Transverse colon (tissue), 4 donors: ENCODE data around the gene RSPH3. TPM values are rescaled to one million over a fixed set of nuclear protein-coding genes. Genes with fewer than 3 reads are reported as not detected.

Experiments used
- DNase-seq: peaks from one replicate; pipeline ENCODE4 v3.0.0-alpha.2; 2019
- H3K27ac ChIP-seq, 4 donors: fragments of 200-600 bp; sonication (generic); 2 replicates each; pipeline ENCODE4 v1.5.1; 2016 to 2018; ENCODE audit warnings: inconsistent platforms in 4 of 4
- H3K27me3 ChIP-seq: fragments of 200-600 bp; sonication (generic); 2 replicates; pipeline ENCODE4 v1.5.1; 2017; ENCODE audit warnings: inconsistent platforms
- H3K36me3 ChIP-seq, 4 donors: fragments of 200-600 bp; sonication (generic); 2 replicates each; pipeline ENCODE4 v1.5.1; 2017 to 2019; ENCODE audit warnings: inconsistent platforms in 4 of 4
- H3K4me1 ChIP-seq, 4 donors: fragments of 200-600 bp; sonication (generic); 2 replicates each; pipeline ENCODE4 v1.5.1; 2017 to 2020; ENCODE audit warnings: inconsistent platforms in 4 of 4
- H3K4me3 ChIP-seq, 4 donors: fragments of 200-600 bp; sonication (generic); 1 replicate in 1 of 4; 2 replicates in 3 of 4; pipeline versions ENCODE4 v1.5.1 to v1.6.1; 2017 to 2019; ENCODE audit warnings: inconsistent platforms in 4 of 4
- H3K9me3 ChIP-seq, 2 donors: fragments of 200-600 bp; sonication (generic); 2 replicates each; pipeline ENCODE4 v1.5.1; 2017 to 2019; ENCODE audit warnings: inconsistent platforms in 2 of 2
- EP300 ChIP-seq: sonication (generic); formaldehyde crosslinking; IDR thresholded peaks from one replicate; pipeline ENCODE4 v1.6.1; 2017; ENCODE audit warnings: antibody characterized with exemption, low read depth
- POLR2A ChIP-seq: fragments of 450-650 bp; IDR thresholded peaks from one replicate; pipeline ENCODE4 v1.6.1; 2016; ENCODE audit warnings: antibody characterized with exemption, mild to moderate bottlenecking, moderate library complexity
- POLR2AphosphoS5 ChIP-seq, 3 donors: sonication (generic); formaldehyde crosslinking; IDR thresholded peaks; one replicate each; pipeline ENCODE4 v1.6.1; 2016; ENCODE audit warnings: antibody characterized with exemption in 3 of 3
- WGBS, 2 donors: methylation state at CpG; one replicate each; pipeline ENCODE4 v1.1.5; 2018; ENCODE audit warnings: low coverage in 1 of 2; 5-methylcytosine and 5-hydroxymethylcytosine counted together
- in situ Hi-C, 4 donors: fragments of 200-750 bp; cut with MboI; loops; one replicate each; pipeline versions ENCODE4 v1.15.0 to v1.15.1; 2017; ENCODE audit warnings: low sequenced_read_pairs in 3 of 4, low pct_ligation_motif_present in 1 of 4, low pct_unique_long_range_greater_than_20kb in 1 of 4
- intact Hi-C: fragments of 100-400 bp; cut with DNase I; formaldehyde crosslinking; loops from one replicate; pipeline ENCODE4 v1.15.1; 2023; ENCODE audit warnings: low total_unique reads
- total RNA-seq, 4 donors: library from RNA; depleted of rRNA; stranded (reverse); fragments of >200 nt; gene quantifications; one replicate each; pipeline ENCODE4 v1.1.0, GENCODE V29; 2016
- TF ChIP-seq, protein P1 (sequence below), 5 experiments: fragments of 200-600 bp in 3 of 5; fragments of 450-650 bp in 2 of 5; sonication (generic) in 3 of 5; IDR thresholded peaks; 1 replicate in 2 of 5; 2 replicates in 3 of 5; pipeline ENCODE4 v1.5.1; 2016 to 2017; ENCODE audit warnings: antibody characterized with exemption in 5 of 5, inconsistent platforms in 3 of 5, mild to moderate bottlenecking in 2 of 5, moderate library complexity in 1 of 5

RSPH3 gene
- total RNA-seq, 4 donors from 2014 or later = 13.3 to 24.1 (median 23.5) TPM

DNA sequence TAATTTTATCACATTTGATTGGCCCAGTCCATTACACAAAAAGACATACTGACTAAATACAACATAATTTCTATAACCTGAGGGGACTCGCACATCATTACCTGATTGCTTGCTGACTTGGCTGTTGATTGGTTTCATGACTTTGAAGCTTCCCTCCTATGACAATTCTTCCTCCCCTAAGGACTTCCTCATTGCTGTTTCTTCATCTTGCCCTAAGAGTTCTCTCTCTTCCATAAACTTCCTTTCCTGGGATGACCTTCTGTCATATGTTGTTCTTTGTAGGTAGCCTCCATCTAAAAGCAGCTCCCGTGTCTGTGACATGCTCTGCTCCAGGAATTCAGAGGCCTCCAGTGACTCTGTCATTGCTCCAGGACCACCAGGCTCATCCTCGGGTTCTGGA, 22.6 kb downstream of the RSPH3 start:
- peaks cover 0 to 16% (median 7%) of the 10 kb centered on the region in 4 donors for H3K36me3 ChIP-seq
- no peak overlapping the region for H3K27ac ChIP-seq
- H3K9me3 ChIP-seq = no peaks in the 10 kb centered on the region
- in situ Hi-C loops = loop anchor here in 3 of 4 donors (10.0 to 25.0 kb wide), 4 partner anchors 183 to 765 kb away; no protein-coding TSS in a partner anchor
- intact Hi-C loops = no loop called here
- H3K4me1 ChIP-seq = no peaks in the 10 kb centered on the region
- DNase-seq = no peak
- WGBS, 2 donors = 92 to 94% methylated on average over 1 to 3 of the region's 3 CpGs
- H3K27me3 ChIP-seq = no peaks in the 10 kb centered on the region
- TF ChIP-seq EP300 (no peak), POLR2A (no peak)
- no peak overlapping the region for H3K4me3 ChIP-seq

DNA sequence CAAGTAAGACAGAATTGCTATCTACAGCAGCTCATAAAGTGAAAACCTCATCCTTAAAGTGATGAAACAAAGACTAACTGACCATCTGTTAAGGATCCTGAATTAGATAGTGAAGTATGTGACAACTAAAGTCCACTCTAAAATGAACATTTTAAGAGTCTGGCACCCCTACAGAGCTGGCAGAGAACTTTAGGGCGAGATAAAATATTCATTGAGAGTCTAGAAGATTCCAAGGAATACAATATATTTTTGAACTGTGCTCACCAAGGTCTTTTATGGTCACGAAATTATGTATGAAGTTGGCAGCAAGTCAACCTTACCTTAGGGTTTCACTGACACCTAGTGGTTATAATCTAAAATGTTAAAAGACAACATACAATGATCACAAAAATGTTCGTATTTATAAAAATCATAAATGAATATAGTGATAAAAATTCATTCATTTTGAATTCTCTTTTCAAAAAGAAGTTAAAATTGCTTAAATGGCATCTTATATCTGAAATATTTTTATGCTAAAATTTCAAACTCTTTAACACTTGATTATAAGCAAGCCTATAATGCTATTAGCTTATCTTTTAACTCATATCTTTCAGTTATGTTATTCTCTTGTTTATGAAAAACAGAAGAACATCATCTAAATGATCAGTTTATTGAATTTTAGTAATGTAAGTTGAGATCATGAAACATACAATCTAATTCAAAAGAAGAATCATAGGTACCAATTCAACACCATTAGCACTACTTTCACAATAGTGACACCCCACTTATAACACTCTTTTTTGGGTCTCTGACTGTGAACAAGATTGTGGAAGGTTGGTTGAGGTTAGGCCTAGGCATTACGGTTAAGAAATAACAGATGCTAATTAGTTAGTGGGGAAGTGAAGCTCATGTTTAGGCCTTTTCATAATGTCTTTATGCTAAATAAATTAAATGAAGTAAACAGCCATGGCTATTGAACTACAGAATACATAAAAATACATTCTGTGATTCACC, 27.5 kb downstream of the RSPH3 start:
- intact Hi-C loops = loop anchor here (5.0 kb wide), 1 partner anchor 270 kb away; no protein-coding TSS in a partner anchor

DNA sequence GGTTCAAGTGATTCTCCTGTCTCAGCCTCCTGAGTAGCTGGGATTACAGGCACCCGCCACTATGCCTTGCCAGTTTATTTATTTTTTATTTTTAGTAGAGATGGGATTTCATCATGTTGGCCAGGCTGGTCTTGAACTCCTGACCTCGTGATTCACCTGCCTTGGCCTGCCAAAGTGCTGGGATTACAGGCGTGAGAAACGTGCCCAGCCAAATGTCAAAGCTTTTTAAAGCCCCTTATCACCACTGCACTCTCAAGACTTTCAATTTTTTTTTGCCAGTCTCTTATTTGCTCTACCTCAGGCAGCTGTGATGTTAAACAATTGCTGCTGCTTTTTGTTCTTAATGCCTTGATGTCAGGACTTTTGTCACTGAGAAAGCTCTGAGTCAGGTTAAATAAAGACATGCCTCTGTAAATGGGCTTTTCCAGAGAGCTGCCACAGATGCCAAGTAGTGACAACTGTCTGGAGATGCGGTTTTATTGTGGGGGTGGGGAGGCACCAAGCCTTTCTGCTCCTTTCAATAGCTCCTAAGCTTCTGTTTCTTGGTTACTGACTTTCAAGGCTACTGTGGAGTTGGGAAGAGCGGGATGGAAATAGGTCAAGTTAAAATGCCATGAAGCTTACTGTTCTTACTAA, 29.2 kb downstream of the RSPH3 start:
- intact Hi-C loops (loop anchor here (5.0 kb wide), 1 partner anchor 268 kb away; no protein-coding TSS in a partner anchor), in situ Hi-C loops (loop anchor here in 3 of 4 donors (5.0 to 10.0 kb wide), 4 partner anchors 176 to 276 kb away; no protein-coding TSS in a partner anchor)
- peaks cover 0 to 13% (median 0%) of the 10 kb centered on the region in 4 donors for H3K36me3 ChIP-seq
- H3K9me3 ChIP-seq = peaks cover 6 to 10% of the 10 kb centered on the region in 2 donors
- no peaks in the 10 kb centered on the region for H3K27me3 ChIP-seq
- peaks cover 0 to 5% (median 2%) of the 10 kb centered on the region in 4 donors for H3K4me1 ChIP-seq
- TF ChIP-seq, protein P1, sequence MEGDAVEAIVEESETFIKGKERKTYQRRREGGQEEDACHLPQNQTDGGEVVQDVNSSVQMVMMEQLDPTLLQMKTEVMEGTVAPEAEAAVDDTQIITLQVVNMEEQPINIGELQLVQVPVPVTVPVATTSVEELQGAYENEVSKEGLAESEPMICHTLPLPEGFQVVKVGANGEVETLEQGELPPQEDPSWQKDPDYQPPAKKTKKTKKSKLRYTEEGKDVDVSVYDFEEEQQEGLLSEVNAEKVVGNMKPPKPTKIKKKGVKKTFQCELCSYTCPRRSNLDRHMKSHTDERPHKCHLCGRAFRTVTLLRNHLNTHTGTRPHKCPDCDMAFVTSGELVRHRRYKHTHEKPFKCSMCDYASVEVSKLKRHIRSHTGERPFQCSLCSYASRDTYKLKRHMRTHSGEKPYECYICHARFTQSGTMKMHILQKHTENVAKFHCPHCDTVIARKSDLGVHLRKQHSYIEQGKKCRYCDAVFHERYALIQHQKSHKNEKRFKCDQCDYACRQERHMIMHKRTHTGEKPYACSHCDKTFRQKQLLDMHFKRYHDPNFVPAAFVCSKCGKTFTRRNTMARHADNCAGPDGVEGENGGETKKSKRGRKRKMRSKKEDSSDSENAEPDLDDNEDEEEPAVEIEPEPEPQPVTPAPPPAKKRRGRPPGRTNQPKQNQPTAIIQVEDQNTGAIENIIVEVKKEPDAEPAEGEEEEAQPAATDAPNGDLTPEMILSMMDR (IDR thresholded peaks at IDR 0.05) = no peak
- TF ChIP-seq EP300 (no peak), POLR2AphosphoS5 (IDR thresholded peaks at IDR 0.05) (no peak), POLR2A (no peak)
- H3K27ac ChIP-seq = no peak overlapping the region
- H3K4me3 ChIP-seq = no peak overlapping the region
- 92 to 100% methylated on average over 2 to 6 of the region's 6 CpGs for WGBS, 2 donors
- no peak for DNase-seq

More for the DNA sequence above, 27.5 kb downstream of the RSPH3 start:
- no peak for DNase-seq
- Histone ChIP-seq H3K27ac (no peak overlapping the region), H3K4me3 (no peak overlapping the region), H3K36me3 (peaks cover 0 to 14% (median 3%) of the 10 kb centered on the region in 4 donors), H3K4me1 (peaks cover 0 to 5% (median 2%) of the 10 kb centered on the region in 4 donors), H3K9me3 (peaks cover 6 to 10% of the 10 kb centered on the region in 2 donors), H3K27me3 (no peaks in the 10 kb centered on the region)
- in situ Hi-C loops = loop anchor here in 3 of 4 donors (5.0 to 10.0 kb wide), 4 partner anchors 178 to 278 kb away; no protein-coding TSS in a partner anchor
- no peak for TF ChIP-seq POLR2AphosphoS5 (IDR thresholded peaks at IDR 0.05)
- TF ChIP-seq, protein P1 (IDR thresholded peaks at IDR 0.05) = peak; percentile 57 to 81 (median 59)
- WGBS, 2 donors = 23 to 24% methylated on average over 4 of the region's 4 CpGs

DNA sequence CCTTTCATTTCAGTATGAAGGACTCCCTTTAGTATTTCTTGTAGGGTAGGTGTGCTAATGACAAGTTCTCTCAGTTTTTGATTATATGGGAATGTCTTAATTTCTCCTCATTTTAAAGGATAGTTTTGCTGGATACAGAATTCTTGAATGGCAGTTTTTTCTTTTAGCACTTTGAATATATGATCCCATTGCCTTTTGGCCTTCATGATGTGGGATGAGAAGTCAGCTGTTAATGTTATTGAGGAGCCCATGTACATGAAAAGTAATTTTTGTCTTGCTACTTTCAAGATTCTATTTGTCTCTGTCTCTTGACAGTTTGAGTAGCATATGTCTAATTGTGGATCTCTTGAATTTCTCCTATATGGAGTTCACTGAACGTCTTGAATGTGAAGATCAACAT, 30.9 kb downstream of the RSPH3 start:
- intact Hi-C loops (no loop called here), in situ Hi-C loops (loop anchor here in 1 of 4 donors (5.0 kb wide), 1 partner anchor 262 kb away; no protein-coding TSS in a partner anchor)
- TF ChIP-seq EP300 (no peak), POLR2AphosphoS5 (IDR thresholded peaks at IDR 0.05) (no peak), POLR2A (no peak)
- TF ChIP-seq, protein P1 (IDR thresholded peaks at IDR 0.05) = no peak
- Histone ChIP-seq H3K9me3 (peaks cover 6 to 10% of the 10 kb centered on the region in 2 donors), H3K36me3 (peaks cover 0 to 13% (median 0%) of the 10 kb centered on the region in 4 donors), H3K4me1 (peaks cover 0 to 5% (median 2%) of the 10 kb centered on the region in 4 donors), H3K4me3 (no peak overlapping the region), H3K27ac (no peak overlapping the region), H3K27me3 (no peaks in the 10 kb centered on the region)
- DNase-seq = no peak
- 98 to 100% methylated on average over 1 of the region's 1 CpG for WGBS, 2 donors
